ENCODE measurements around the gene LYVE1.

Gene LYVE1

DNA sequence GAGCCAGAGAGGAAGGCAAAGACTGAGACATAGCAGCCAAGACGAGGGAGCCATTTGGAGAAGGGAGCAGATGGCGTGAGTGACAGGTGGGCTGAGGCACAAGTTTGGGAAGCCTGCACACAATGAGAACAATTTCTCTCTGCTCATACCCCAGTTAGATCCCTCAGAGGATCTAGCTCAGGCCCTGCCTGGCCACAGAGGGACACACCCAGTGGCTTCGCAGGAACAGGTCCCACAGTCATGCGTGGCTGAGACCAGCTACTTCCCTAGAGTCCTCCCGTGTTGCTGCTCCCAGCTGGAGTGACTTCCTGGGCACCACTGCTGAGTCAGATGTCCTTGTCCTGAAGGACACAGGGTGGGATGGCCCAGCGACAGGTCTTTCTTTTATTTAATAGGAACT is 33.4 kb upstream of the LYVE1 start:
- no peak for TF ChIP-seq ZBTB7A (IDR thresholded peaks at IDR 0.05; ENCODE audit: low read depth)
- no peak for TF ChIP-seq YY1 (IDR thresholded peaks at IDR 0.05; ENCODE audit: low read depth)

DNA sequence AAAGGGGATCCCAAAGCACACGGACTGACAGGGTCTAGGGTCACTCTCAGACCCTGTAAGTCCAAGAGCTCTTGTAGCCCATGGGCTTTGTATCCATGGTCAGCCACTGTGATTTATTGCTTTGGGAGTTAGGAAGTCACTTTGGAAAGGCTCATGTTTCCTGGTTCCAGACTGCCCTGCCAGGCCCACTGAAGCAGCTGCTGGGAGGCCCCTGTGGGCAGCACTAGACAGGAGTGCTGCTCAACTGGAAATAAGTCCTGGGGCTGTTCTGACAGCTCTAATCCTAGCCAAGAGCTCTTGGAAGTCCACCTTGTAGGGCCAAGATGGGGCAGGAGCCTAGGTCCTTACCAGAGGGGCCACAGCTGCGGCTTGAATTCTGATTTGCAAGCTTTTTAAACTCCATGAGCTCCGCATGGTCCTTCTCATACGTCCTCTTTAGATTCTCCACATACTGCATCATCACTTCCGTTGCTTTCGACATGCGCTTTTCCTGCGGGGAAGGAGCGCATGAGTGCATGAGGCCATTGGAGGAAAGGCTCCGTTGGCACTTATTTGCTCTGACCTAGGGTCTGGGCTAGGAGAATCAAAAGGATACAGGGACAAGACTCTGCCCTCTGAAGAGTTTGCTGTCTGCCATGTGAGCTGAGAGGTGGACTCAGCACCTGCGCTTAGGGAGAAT is 32.2 kb upstream of the LYVE1 start:
- TF ChIP-seq EGR1 (IDR thresholded peaks at IDR 0.05) = no peak
- TF ChIP-seq EP300 (IDR thresholded peaks at IDR 0.05; ENCODE audit: borderline replicate concordance) = no peak
- TF ChIP-seq, protein P1, sequence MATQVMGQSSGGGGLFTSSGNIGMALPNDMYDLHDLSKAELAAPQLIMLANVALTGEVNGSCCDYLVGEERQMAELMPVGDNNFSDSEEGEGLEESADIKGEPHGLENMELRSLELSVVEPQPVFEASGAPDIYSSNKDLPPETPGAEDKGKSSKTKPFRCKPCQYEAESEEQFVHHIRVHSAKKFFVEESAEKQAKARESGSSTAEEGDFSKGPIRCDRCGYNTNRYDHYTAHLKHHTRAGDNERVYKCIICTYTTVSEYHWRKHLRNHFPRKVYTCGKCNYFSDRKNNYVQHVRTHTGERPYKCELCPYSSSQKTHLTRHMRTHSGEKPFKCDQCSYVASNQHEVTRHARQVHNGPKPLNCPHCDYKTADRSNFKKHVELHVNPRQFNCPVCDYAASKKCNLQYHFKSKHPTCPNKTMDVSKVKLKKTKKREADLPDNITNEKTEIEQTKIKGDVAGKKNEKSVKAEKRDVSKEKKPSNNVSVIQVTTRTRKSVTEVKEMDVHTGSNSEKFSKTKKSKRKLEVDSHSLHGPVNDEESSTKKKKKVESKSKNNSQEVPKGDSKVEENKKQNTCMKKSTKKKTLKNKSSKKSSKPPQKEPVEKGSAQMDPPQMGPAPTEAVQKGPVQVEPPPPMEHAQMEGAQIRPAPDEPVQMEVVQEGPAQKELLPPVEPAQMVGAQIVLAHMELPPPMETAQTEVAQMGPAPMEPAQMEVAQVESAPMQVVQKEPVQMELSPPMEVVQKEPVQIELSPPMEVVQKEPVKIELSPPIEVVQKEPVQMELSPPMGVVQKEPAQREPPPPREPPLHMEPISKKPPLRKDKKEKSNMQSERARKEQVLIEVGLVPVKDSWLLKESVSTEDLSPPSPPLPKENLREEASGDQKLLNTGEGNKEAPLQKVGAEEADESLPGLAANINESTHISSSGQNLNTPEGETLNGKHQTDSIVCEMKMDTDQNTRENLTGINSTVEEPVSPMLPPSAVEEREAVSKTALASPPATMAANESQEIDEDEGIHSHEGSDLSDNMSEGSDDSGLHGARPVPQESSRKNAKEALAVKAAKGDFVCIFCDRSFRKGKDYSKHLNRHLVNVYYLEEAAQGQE (IDR thresholded peaks at IDR 0.05; ENCODE audit: low read depth) = no peak
- no peak for TF ChIP-seq TEAD4 (IDR thresholded peaks at IDR 0.05)
- TF ChIP-seq ZBTB7A (IDR thresholded peaks at IDR 0.05; ENCODE audit: low read depth) = no peak
- TF ChIP-seq RAD21 (IDR thresholded peaks at IDR 0.05; ENCODE audit: low read depth) = no peak
- no peak for TF ChIP-seq FOXM1 (IDR thresholded peaks at IDR 0.05; ENCODE audit: borderline replicate concordance, low read depth)
- TF ChIP-seq NFIC (IDR thresholded peaks at IDR 0.05) = no peak
- TF ChIP-seq TAF1 (IDR thresholded peaks at IDR 0.05; ENCODE audit: low read depth) = no peak
- no peak for TF ChIP-seq YY1 (IDR thresholded peaks at IDR 0.05; ENCODE audit: low read depth)
- TF ChIP-seq, protein P2, sequence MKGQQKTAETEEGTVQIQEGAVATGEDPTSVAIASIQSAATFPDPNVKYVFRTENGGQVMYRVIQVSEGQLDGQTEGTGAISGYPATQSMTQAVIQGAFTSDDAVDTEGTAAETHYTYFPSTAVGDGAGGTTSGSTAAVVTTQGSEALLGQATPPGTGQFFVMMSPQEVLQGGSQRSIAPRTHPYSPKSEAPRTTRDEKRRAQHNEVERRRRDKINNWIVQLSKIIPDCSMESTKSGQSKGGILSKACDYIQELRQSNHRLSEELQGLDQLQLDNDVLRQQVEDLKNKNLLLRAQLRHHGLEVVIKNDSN (IDR thresholded peaks at IDR 0.05) = no peak
- no peak for TF ChIP-seq CEBPB (IDR thresholded peaks at IDR 0.05)
- no peak for TF ChIP-seq TCF12 (IDR thresholded peaks at IDR 0.05; ENCODE audit: low read depth)
- TF ChIP-seq CREB1 (IDR thresholded peaks at IDR 0.05; ENCODE audit: low read depth) = no peak
- TF ChIP-seq, protein P3, sequence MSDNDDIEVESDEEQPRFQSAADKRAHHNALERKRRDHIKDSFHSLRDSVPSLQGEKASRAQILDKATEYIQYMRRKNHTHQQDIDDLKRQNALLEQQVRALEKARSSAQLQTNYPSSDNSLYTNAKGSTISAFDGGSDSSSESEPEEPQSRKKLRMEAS (IDR thresholded peaks at IDR 0.05) = no peak

DNA sequence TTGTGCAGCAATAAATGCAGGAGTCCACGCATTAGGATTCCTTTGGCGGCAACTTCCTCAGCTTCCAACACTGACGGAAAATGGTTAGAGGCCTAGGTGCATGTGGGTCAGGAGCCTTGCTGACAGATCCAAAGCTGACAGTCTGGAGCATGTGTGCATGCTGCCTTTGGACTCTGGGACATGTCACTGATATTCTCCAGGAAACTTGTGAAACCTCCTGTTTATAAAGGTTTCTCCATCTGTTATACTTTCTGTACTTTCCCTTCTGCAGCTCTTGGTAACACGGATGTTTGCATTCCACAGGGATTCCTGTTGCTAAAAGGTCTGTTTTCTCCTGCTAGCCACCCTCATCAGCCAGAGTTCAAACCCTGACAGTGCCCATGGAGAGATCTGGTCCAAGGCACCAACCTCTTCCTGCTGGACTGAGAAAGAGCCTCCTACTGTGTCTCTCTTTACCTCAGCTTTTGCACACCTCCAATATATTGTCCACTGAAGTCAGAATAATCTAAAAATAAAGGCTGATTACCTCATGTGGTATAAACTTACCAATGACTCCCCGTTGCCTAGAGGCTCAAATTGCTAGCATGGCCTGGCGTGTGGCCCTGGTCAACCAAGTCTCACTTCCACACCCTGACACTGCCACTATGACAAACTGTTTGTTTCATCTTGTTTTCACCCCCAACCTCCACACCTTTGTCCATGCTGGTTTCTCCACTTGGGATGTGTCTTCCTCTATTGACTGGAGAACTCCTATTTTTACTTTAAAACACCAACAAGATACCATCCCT is 31.1 kb upstream of the LYVE1 start:
- TF ChIP-seq EGR1 (IDR thresholded peaks at IDR 0.05) (no peak), RAD21 (IDR thresholded peaks at IDR 0.05; ENCODE audit: low read depth) (no peak)

DNA sequence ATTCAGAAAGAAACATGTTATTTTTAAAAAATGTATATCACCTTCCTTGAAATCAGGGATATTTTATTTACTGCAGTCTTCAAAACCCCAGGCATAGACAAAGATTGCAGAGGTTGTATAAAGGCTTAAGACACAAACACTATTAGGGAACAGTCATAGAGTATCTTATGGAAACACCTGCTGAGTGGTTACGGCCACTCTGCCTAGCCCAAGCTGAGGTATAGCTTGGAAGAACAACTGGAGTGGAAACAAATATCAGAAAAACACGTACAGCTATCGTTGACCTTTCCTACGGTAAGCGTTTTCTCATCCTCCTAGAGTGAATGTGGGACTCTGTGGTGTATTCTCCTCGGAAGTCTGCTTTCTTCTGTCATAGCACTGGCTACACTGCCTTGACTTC is 30.4 kb upstream of the LYVE1 start:
- no peak for TF ChIP-seq CEBPB (IDR thresholded peaks at IDR 0.05)
- no peak for TF ChIP-seq EGR1 (IDR thresholded peaks at IDR 0.05)
- TF ChIP-seq, protein P2 (IDR thresholded peaks at IDR 0.05) = no peak
- TF ChIP-seq FOXM1 (IDR thresholded peaks at IDR 0.05; ENCODE audit: borderline replicate concordance, low read depth) = no peak
- TF ChIP-seq NFIC (IDR thresholded peaks at IDR 0.05) = no peak
- TF ChIP-seq RAD21 (IDR thresholded peaks at IDR 0.05; ENCODE audit: low read depth) = no peak
- TF ChIP-seq, protein P1 (IDR thresholded peaks at IDR 0.05; ENCODE audit: low read depth) = no peak
- TF ChIP-seq TAF1 (IDR thresholded peaks at IDR 0.05; ENCODE audit: low read depth) = no peak

DNA sequence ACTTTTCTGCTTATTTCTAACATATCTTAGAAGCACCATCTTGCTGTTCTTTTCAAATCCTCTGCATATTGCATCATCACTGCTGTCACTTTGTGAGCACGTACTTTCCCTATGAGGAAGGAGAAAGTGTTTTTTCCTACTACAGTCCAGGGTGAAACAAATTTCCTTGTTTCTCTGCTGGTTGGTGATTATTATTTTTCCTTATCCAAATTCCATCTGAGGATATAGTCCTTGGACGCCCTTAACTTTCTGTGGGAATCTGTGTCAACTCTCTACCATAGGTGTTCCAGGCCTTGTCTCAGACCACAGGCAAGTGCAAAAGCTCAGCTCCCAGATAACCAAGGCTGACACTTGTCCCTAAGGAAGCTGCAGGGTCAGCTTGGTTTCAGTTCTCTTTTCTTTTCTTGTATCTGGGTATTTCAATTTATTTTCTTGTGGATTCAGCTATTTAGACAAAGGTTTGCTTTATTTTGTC is 29.4 kb upstream of the LYVE1 start:
- TF ChIP-seq TCF12 (IDR thresholded peaks at IDR 0.05; ENCODE audit: low read depth) = no peak
- TF ChIP-seq, protein P3 (IDR thresholded peaks at IDR 0.05) = no peak
- no peak for TF ChIP-seq TAF1 (IDR thresholded peaks at IDR 0.05; ENCODE audit: low read depth)
- TF ChIP-seq CREB1 (IDR thresholded peaks at IDR 0.05; ENCODE audit: low read depth) = no peak
- TF ChIP-seq CEBPB (IDR thresholded peaks at IDR 0.05) = no peak
- TF ChIP-seq, protein P1 (IDR thresholded peaks at IDR 0.05; ENCODE audit: low read depth) = no peak
- no peak for TF ChIP-seq FOXM1 (IDR thresholded peaks at IDR 0.05; ENCODE audit: borderline replicate concordance, low read depth)
- no peak for TF ChIP-seq YY1 (IDR thresholded peaks at IDR 0.05; ENCODE audit: low read depth)
- TF ChIP-seq ZBTB7A (IDR thresholded peaks at IDR 0.05; ENCODE audit: low read depth) = no peak
- TF ChIP-seq TEAD4 (IDR thresholded peaks at IDR 0.05) = no peak
- no peak for TF ChIP-seq EP300 (IDR thresholded peaks at IDR 0.05; ENCODE audit: borderline replicate concordance)
- TF ChIP-seq NFIC (IDR thresholded peaks at IDR 0.05) = no peak
- TF ChIP-seq, protein P2 (IDR thresholded peaks at IDR 0.05) = no peak
- TF ChIP-seq RAD21 (IDR thresholded peaks at IDR 0.05; ENCODE audit: low read depth) = no peak
- TF ChIP-seq EGR1 (IDR thresholded peaks at IDR 0.05) = no peak

All from Ishikawa (cell line).